GM12878 (cell line): ENCODE data around the gene AMIGO2.
"Not testable (repeated sequence)": the region's sequence is repeated elsewhere in the genome, so short reads cannot be mapped to it uniquely, and the experiment has no call there.

Experiments used
- BCLAF1 ChIP-seq: fragments of 450-650 bp; IDR thresholded peaks from 2 replicates; pipeline ENCODE4 v1.6.1; 2017; ENCODE audit warnings: antibody characterized with exemption, mild to moderate bottlenecking, moderate library complexity
- CTCF ChIP-seq, 3 experiments: IDR thresholded peaks in 2 of 3; conservative IDR thresholded peaks in 1 of 3; 2 replicates each; pipeline ENCODE4 v1.5.1; 2011; ENCODE audit warnings: low read depth in 3 of 3, low read length in 3 of 3, mild to moderate bottlenecking in 3 of 3, control low read depth in 2 of 3, moderate library complexity in 2 of 3, inconsistent platforms in 1 of 3, mixed read lengths in 1 of 3; ENCODE audit not compliant: control insufficient read depth in 2 of 3, insufficient read depth in 1 of 3; ENCODE audit errors: extremely low read depth in 1 of 3
- GATAD2B ChIP-seq: fragments of 450-650 bp; conservative IDR thresholded peaks from 2 replicates; pipeline ENCODE4 v1.6.1; 2017; ENCODE audit warnings: low read depth, mild to moderate bottlenecking, moderate library complexity
- NFYA ChIP-seq: IDR thresholded peaks from 2 replicates; pipeline ENCODE4 v1.6.1; 2011; ENCODE audit warnings: low read depth, mild to moderate bottlenecking, low read length, improper control_type of control experiment, borderline replicate concordance
- POLR2AphosphoS5 ChIP-seq: IDR thresholded peaks from 2 replicates; pipeline ENCODE4 v1.6.1; 2011; ENCODE audit warnings: mild to moderate bottlenecking, low read length, inconsistent platforms
- REST ChIP-seq: IDR thresholded peaks from 2 replicates; pipeline ENCODE4 v1.6.1; 2012; ENCODE audit warnings: mild to moderate bottlenecking, low read depth, low read length
- SMAD5 ChIP-seq: IDR thresholded peaks from 2 replicates; pipeline ENCODE4 v1.6.1; 2016; ENCODE audit warnings: antibody characterized with exemption, low read depth
- TCF12 ChIP-seq: IDR thresholded peaks from 2 replicates; pipeline ENCODE4 v1.6.1; 2011; ENCODE audit warnings: low read depth, mild to moderate bottlenecking, low read length

GRCh38 chr12:47058640-47059039 is 21.1 kb downstream of the AMIGO2 start:
- TF ChIP-seq SMAD5; CTCF (IDR thresholded peaks at IDR 0.05 in 2 of 3, conservative IDR thresholded peaks at IDR 0.05 in 1 of 3; ENCODE audit: control insufficient read depth in 2 of 3, extremely low read depth in 1 of 3, insufficient read depth in 1 of 3, low read depth in 3 of 3, low read length in 3 of 3); BCLAF1; POLR2AphosphoS5; TCF12; NFYA; GATAD2B; REST: not testable (repeated sequence)
